ENCODE results near the gene SETD7.

DNA sequence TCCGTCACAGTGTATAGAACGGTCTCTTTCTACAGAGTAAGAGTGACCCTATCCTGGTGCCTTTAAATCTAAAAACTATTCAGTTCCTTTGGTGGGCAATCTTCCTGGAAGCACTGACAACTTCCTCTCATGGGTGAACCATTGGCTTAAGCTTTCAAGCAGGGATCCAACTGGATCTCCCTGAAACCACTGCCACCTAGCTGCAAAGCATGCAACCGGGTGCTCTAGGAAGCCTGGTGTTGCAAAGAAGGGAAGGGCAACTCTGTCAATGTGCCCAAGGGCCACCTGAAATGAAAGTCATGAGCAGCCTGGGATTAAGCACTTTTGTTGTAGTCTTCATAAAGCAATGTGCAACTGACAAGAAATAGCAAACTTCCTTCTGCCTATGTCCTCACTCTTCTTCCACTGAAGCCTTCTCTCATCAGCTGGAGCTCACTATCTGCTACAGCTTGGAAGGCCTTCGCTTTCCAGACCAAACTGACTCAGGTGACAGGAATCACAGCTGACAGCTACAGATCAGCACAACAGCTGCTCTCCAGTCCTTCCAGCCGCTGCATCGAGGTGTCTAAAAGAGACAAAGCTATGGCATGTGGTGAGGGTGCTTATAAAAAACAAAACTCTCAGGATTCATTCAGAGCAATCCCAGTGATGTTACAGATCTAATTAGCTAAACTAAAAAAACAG is 46.1 kb downstream of the SETD7 start:
- TF ChIP-seq POLR2A (IDR thresholded peaks at IDR 0.05) = no peak
- TF ChIP-seq, protein P1, sequence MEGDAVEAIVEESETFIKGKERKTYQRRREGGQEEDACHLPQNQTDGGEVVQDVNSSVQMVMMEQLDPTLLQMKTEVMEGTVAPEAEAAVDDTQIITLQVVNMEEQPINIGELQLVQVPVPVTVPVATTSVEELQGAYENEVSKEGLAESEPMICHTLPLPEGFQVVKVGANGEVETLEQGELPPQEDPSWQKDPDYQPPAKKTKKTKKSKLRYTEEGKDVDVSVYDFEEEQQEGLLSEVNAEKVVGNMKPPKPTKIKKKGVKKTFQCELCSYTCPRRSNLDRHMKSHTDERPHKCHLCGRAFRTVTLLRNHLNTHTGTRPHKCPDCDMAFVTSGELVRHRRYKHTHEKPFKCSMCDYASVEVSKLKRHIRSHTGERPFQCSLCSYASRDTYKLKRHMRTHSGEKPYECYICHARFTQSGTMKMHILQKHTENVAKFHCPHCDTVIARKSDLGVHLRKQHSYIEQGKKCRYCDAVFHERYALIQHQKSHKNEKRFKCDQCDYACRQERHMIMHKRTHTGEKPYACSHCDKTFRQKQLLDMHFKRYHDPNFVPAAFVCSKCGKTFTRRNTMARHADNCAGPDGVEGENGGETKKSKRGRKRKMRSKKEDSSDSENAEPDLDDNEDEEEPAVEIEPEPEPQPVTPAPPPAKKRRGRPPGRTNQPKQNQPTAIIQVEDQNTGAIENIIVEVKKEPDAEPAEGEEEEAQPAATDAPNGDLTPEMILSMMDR (IDR thresholded peaks at IDR 0.05) = peak; percentile 16 to 52 (median 26)

All from esophagus squamous epithelium (tissue), 4 donors.